ENCODE measurements around the gene NFKBIE. TPM values are rescaled to one million over a fixed set of nuclear protein-coding genes. Genes with fewer than 3 reads are reported as not detected.

Gene NFKBIE
- polyA plus RNA-seq, 1 donor (not counting 4 experiments of a cell fraction or from before 2014, with no cell fraction given): 7.3 TPM

- Histone ChIP-seq H3K36me3 (ENCODE audit: control insufficient read depth in 2 of 2, extremely low read depth in 1 of 2, insufficient read depth in 2 of 2, low read length in 2 of 2) (peaks cover 19 to 32% of the 10 kb centered on the region in 2 experiments), H3K9ac (ENCODE audit: control insufficient read depth, extremely low read depth, insufficient read depth, low read length) (no peak overlapping the region), H3K27me3 (ENCODE audit: control insufficient read depth, extremely low read depth, insufficient read depth, low read length) (no peaks in the 10 kb centered on the region), H3K27ac (ENCODE audit: control insufficient read depth, insufficient read depth, low read length) (no peak overlapping the region), H2AFZ (ENCODE audit: control insufficient read depth, low read length) (no peak overlapping the region), H3K4me3 (ENCODE audit: control insufficient read depth in 2 of 3, extremely low read depth in 1 of 3, insufficient read depth in 2 of 3, low read depth in 1 of 3, low read length in 3 of 3) (no peak overlapping the region), H3K4me1 (ENCODE audit: control insufficient read depth, extremely low read depth, insufficient read depth, low read length) (peaks cover 41% of the 10 kb centered on the region), H3K4me2 (ENCODE audit: control insufficient read depth, extremely low read depth, insufficient read depth, low read depth, low read length) (no peak overlapping the region), H3K9me1 (ENCODE audit: control insufficient read depth, extremely low read depth, insufficient read depth, low read length) (peaks cover 2% of the 10 kb centered on the region), H4K20me1 (ENCODE audit: control insufficient read depth, extremely low read depth, insufficient read depth, low read length) (peaks cover 14% of the 10 kb centered on the region), H3K79me2 (ENCODE audit: control insufficient read depth, insufficient read depth, low read length) (peaks cover 44% of the 10 kb centered on the region), H3K9me3 (ENCODE audit: control insufficient read depth, low read depth, low read length) (no peaks in the 10 kb centered on the region)
- TF ChIP-seq EZH2 (IDR thresholded peaks at IDR 0.05; ENCODE audit: low read length): no peak
- TF ChIP-seq CTCF (optimal IDR thresholded peaks at IDR 0.05 in 1 of 3, IDR thresholded peaks at IDR 0.05 in 1 of 3, conservative IDR thresholded peaks at IDR 0.05 in 1 of 3; ENCODE audit: extremely low read depth in 1 of 3, insufficient read depth in 2 of 3, low read length in 3 of 3): no peak
- dilution Hi-C loops (cut with MboI; ENCODE audit: extremely low pct_ligation_motif_present, low sequenced_read_pairs): no loop called here
- FAIRE-seq (no peak), DNase-seq (ENCODE audit: low read depth, low spot score) (no peak)
These were observed 5.3 kb downstream of the NFKBIE start for GRCh38 chr6:44260011-44260410.

- peaks cover 2% of the 10 kb centered on the region for H3K9me1 ChIP-seq (ENCODE audit: control insufficient read depth, extremely low read depth, insufficient read depth, low read length)
- H3K27ac ChIP-seq (ENCODE audit: control insufficient read depth, insufficient read depth, low read length): no peak overlapping the region
- H4K20me1 ChIP-seq (ENCODE audit: control insufficient read depth, extremely low read depth, insufficient read depth, low read length): peaks cover 24% of the 10 kb centered on the region
- DNase-seq (ENCODE audit: low read depth, low spot score): no peak
- no peak overlapping the region for H3K9ac ChIP-seq (ENCODE audit: control insufficient read depth, extremely low read depth, insufficient read depth, low read length)
- H3K4me1 ChIP-seq (ENCODE audit: control insufficient read depth, extremely low read depth, insufficient read depth, low read length): peaks cover 36% of the 10 kb centered on the region
- no peak for FAIRE-seq
- no peak overlapping the region for H2AFZ ChIP-seq (ENCODE audit: control insufficient read depth, low read length)
- dilution Hi-C loops (cut with MboI; ENCODE audit: extremely low pct_ligation_motif_present, low sequenced_read_pairs): no loop called here
- H3K27me3 ChIP-seq (ENCODE audit: control insufficient read depth, extremely low read depth, insufficient read depth, low read length): no peaks in the 10 kb centered on the region
- no peak for TF ChIP-seq CTCF (optimal IDR thresholded peaks at IDR 0.05 in 1 of 3, IDR thresholded peaks at IDR 0.05 in 1 of 3, conservative IDR thresholded peaks at IDR 0.05 in 1 of 3; ENCODE audit: extremely low read depth in 1 of 3, insufficient read depth in 2 of 3, low read length in 3 of 3)
- TF ChIP-seq EZH2 (IDR thresholded peaks at IDR 0.05; ENCODE audit: low read length): no peak
- H3K79me2 ChIP-seq (ENCODE audit: control insufficient read depth, insufficient read depth, low read length): peaks cover 37% of the 10 kb centered on the region
- H3K4me3 ChIP-seq (ENCODE audit: control insufficient read depth in 2 of 3, extremely low read depth in 1 of 3, insufficient read depth in 2 of 3, low read depth in 1 of 3, low read length in 3 of 3): no peak overlapping the region
- no peak overlapping the region for H3K4me2 ChIP-seq (ENCODE audit: control insufficient read depth, extremely low read depth, insufficient read depth, low read depth, low read length)
- H3K9me3 ChIP-seq (ENCODE audit: control insufficient read depth, low read depth, low read length): no peaks in the 10 kb centered on the region
- peaks cover 26 to 43% of the 10 kb centered on the region in 2 experiments for H3K36me3 ChIP-seq (ENCODE audit: control insufficient read depth in 2 of 2, extremely low read depth in 1 of 2, insufficient read depth in 2 of 2, low read length in 2 of 2)
These were observed 6.4 kb downstream of the NFKBIE start for GRCh38 chr6:44258921-44259320.
